ENCODE measurements around the gene GOLPH3.

Gene GOLPH3

DNA sequence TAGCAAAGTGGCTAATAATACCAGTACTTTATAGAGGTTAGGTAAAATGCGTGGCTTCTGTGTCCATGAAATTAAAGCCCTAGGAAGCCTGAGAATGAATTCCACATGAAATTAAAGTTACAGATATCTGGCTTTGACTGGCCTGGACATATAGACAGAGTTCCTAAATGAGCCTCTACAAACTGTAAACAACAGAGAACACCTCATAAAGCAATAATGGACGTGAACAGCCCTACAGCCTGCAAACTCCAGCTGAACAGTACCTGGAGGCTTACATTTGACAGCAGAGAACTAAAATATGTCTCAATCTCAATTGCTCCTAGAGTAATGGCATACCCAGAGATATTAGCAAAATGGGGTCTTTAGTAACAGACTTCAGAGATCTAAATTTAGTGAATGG, 28.7 kb downstream of the GOLPH3 start:
- no peak overlapping the region for H3K4me3 Mint-ChIP-seq
- DNase-seq = no peak
- peaks cover 31% of the 10 kb centered on the region for H3K9me3 Mint-ChIP-seq
- no peaks in the 10 kb centered on the region for H3K4me1 Mint-ChIP-seq
- TF ChIP-seq, protein P1, sequence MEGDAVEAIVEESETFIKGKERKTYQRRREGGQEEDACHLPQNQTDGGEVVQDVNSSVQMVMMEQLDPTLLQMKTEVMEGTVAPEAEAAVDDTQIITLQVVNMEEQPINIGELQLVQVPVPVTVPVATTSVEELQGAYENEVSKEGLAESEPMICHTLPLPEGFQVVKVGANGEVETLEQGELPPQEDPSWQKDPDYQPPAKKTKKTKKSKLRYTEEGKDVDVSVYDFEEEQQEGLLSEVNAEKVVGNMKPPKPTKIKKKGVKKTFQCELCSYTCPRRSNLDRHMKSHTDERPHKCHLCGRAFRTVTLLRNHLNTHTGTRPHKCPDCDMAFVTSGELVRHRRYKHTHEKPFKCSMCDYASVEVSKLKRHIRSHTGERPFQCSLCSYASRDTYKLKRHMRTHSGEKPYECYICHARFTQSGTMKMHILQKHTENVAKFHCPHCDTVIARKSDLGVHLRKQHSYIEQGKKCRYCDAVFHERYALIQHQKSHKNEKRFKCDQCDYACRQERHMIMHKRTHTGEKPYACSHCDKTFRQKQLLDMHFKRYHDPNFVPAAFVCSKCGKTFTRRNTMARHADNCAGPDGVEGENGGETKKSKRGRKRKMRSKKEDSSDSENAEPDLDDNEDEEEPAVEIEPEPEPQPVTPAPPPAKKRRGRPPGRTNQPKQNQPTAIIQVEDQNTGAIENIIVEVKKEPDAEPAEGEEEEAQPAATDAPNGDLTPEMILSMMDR (IDR thresholded peaks at IDR 0.05) = no peak
- peak overlapping the region; percentile 36 for H3K27ac Mint-ChIP-seq
- peaks cover 57% of the 10 kb centered on the region for H3K36me3 Mint-ChIP-seq (ENCODE audit: low read depth)
- H3K27me3 Mint-ChIP-seq (ENCODE audit: low read depth, poor library complexity) = no peaks in the 10 kb centered on the region

DNA sequence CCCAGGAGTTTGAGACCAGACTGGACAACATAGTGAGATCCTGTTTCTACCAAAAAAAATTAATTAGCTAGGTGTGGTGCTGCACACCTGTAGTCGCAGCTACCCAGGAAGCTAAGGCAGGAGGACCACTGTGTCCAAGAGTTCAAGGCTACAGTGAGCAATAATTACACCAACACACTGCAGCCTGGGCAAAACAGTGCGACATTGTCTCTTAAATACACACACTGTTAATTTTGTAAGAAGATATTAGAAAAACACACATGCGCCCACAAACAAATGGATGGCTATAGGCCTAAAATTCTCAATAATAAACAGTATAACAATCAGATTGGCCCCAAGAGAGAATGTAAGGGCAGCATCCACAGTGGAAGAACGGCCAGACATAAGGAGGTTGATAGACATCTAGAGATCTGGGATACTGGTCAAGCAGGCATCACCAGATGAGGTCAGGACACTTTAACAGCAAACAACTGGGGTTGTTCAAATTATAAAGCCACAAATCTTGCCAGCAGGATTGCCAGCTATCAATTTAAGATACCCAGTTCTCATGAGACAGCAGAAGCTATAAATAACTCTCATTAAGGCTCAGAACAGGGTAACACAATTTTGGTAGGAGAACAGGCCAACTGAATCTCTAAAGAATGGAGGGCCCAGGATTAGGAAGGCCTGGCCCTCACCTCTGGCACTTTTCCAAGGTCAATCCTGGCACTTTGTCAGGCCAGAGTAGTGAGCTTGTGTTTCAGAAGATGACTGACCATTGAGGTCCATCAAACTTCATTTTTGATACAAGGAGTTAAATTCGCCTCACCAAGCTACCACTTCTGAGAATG, 29.5 kb downstream of the GOLPH3 start:
- peaks cover 64% of the 10 kb centered on the region for H3K36me3 Mint-ChIP-seq (ENCODE audit: low read depth)
- no peak for DNase-seq
- H3K4me1 Mint-ChIP-seq = no peaks in the 10 kb centered on the region
- TF ChIP-seq, protein P1 (IDR thresholded peaks at IDR 0.05) = no peak
- H3K27ac Mint-ChIP-seq = no peak overlapping the region
- H3K9me3 Mint-ChIP-seq = peaks cover 36% of the 10 kb centered on the region
- peaks cover 2% of the 10 kb centered on the region for H3K27me3 Mint-ChIP-seq (ENCODE audit: low read depth, poor library complexity)
- H3K4me3 Mint-ChIP-seq = no peak overlapping the region

DNA sequence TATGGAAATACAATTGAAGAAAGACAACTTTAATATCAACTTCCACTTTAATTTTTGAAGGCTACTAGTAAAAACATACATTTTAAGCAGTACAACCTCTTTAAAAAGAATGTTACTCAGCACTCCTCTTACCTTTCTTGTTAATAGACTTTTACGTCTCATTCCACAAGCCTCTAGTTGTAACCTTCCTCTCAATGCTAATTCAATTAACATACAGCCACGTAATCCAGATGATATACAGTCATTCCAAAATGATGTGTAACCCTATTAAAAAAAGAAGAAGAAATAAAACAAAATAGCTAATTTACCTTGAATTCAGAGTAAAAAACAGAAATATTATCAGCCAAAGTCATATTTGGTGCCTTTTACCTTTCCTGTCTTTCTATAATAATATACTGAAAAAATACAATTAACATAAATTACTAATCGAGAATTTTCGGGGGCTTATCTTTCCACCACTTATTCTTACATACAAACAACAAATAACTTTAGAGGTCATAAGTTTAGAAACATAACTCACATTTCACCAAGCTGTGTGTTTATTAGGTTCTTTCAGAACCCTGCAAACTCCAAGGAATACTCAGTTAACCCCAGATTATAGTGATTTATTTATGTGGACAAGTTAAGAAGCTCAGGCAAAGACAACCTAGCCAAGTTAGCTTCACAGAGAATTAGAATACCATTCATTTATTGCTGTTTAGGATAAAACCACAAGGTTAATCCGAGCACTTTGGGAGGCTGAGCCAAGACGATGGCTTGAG, 30.3 kb downstream of the GOLPH3 start:
- Mint-ChIP-seq H3K27me3 (ENCODE audit: low read depth, poor library complexity) (peaks cover 2% of the 10 kb centered on the region), H3K4me3 (no peak overlapping the region), H3K36me3 (ENCODE audit: low read depth) (peaks cover 64% of the 10 kb centered on the region), H3K9me3 (peaks cover 36% of the 10 kb centered on the region), H3K27ac (no peak overlapping the region), H3K4me1 (peaks cover 4% of the 10 kb centered on the region)
- TF ChIP-seq, protein P1 (IDR thresholded peaks at IDR 0.05) = no peak
- DNase-seq = no peak

DNA sequence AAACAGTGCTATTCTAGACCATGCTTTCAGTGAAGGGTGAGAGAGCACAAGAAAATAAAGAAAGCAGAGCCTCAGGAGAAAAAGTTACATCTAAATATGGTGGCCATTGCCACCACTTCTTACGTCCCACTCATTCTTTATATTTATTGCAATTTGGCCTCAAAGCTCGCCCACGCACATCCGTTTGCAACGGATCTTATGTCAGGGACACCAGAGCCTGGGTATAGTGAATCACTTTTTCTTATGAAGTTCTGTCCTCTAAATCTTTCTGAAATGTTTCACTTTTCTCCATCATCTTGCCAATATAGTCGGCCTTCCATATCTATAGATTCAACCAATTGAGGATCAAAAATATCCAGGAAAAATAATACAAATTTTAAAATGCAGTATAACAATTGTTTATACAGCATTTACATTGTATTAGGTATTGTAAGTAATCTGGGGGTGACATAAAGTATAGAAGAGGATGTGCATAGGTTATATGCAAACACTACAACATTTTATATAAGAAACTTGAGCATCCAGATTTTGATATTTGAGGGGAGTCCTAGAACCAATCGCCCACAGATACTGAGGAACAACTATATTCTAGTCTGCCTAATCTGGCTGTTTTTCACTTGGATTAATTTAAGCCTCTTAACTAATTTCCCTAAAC, 35.2 kb downstream of the GOLPH3 start:
- peaks cover 10% of the 10 kb centered on the region for H3K4me1 Mint-ChIP-seq
- H3K27ac Mint-ChIP-seq = peak overlapping the region; percentile 18
- peaks cover 2% of the 10 kb centered on the region for H3K27me3 Mint-ChIP-seq (ENCODE audit: low read depth, poor library complexity)
- TF ChIP-seq, protein P1 (IDR thresholded peaks at IDR 0.05) = no peak
- no peak for DNase-seq
- peaks cover 26% of the 10 kb centered on the region for H3K9me3 Mint-ChIP-seq
- no peak overlapping the region for H3K4me3 Mint-ChIP-seq
- H3K36me3 Mint-ChIP-seq (ENCODE audit: low read depth) = peaks cover 59% of the 10 kb centered on the region

DNA sequence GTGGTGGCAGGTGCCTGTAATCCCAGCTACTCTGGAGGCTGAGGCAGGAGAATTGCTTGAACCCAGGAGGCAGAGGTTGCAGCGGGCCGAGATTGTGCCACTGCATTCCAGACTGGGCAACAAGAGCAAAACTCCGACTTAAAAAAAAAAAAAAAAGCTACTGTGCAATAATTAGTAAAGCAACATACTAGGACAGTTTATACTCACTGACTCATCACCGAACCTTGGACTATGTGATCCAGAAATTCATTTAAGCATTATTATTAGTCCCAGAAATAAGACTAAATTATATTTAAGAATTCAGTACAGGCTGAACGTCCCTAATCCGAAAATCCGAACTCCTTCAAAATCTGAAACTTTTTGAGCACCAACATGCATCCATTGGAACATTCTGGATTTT, 37.8 kb downstream of the GOLPH3 start:
- H3K36me3 Mint-ChIP-seq (ENCODE audit: low read depth) = peaks cover 64% of the 10 kb centered on the region
- H3K27ac Mint-ChIP-seq = no peak overlapping the region
- no peak for DNase-seq
- no peak overlapping the region for H3K4me3 Mint-ChIP-seq
- peaks cover 14% of the 10 kb centered on the region for H3K4me1 Mint-ChIP-seq
- TF ChIP-seq, protein P1 (IDR thresholded peaks at IDR 0.05) = no peak
- H3K27me3 Mint-ChIP-seq (ENCODE audit: low read depth, poor library complexity) = peaks cover 2% of the 10 kb centered on the region
- peaks cover 13% of the 10 kb centered on the region for H3K9me3 Mint-ChIP-seq
